Nucleus accumbens (tissue), 56 donors: ENCODE results near the gene PDLIM3.
"Not testable (repeated sequence)": the region's sequence is repeated elsewhere in the genome, so short reads cannot be mapped to it uniquely, and the experiment has no call there.

Experiments
- DNase-seq, 56 donors: peaks; one replicate each; lab custom pipeline; 2025; lab: John Stamatoyannopoulos, UW

The PDLIM3 gene

DNA sequence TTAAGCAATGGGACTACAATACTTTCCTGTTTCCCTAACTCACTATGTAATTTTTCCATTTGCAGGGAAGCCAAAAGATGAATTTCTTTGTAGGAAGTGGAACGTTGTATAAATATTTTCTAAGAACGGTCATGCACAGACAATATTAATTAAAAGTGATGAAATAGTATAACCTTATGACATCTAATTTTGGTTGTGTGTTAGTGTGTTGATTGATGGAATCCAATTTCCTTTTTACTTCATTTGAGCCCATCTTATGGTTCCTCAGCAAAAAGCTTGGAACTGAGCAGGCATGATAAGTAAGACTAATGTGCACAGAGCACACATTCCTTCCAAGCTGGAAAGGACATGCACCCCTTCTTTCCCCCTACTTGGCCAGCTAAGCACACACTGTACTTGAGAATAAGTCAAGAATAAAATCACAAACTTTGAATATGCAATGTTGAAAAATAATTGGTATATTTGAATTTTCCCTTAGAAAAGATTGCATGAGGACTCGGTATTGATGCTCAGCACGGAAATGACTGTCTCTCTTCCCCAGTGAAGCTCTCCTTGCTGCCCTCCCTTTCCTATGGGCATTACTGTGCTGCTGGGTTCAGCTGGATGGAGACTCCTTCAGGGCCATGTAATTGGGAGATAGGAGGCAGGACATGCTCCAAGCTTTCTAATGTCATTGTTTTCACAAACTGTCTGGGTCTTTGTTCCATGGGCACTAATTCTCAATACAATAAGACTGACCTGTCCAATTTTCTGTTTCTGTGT is 19.2 kb upstream of the PDLIM3 start:
- DNase-seq, result no peak

DNA sequence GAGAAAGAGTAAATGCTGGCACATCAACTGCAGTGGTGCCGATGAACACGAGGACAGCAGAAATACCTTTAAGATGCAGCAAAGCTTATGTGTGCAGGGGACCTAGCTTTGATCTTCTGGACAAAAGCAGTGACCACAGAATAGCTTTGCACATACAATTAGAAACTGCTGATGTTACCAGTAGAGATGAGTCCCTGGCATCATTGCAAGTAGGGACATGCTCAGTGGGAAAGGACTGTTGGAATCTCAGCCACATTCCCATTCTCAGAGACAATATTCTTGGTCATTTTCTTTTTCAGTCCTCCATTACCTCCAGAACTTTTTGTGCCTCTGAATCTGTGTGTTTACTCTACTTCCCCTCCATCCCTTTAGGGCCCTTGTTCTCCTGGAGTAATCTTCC is 16.9 kb upstream of the PDLIM3 start:
- no peak for DNase-seq

DNA sequence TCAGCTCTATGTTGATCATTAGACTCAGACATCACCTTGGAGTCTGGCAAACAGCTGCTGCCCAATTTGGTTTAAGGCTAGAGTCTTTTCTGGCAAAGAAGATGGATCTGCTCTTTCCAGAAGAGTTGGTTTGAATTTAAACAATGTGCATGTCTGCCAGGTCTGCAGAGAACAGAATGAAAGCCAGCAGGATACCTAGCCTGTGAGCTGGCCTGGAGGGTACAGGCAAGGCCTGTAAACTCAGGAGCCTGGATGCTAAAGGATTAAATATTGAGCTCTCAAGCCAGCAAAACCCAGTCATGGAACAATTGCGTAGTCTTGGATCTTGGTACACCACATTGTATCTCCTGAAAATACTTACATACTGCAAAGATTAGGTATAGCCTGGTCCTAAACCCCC is 15.6 kb upstream of the PDLIM3 start:
- DNase-seq, result no peak

DNA sequence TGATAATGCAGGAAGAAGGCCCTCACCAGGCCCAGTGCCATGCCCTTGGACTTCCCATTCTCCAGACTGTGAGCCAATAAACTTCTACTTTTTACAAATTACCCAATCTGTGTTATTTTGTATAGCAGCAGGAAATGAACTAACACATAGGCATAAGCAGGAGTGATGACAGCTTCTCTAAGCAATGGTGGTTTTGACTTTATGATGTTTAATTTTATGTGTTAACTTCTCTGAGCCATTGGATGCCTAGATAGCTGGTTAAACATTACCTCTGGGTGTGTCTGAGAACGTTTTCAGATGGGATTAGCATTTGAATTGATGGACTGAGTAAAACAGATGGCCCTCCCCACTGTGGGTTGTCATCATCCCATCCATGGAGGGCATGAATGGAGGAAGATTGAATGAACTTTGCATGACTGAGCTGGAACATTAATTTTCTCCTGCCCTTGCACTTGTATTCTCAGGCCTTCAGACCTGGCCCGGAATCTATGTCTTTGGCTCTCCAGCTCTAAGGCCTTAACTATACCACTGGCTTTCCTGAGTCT is 13.9 kb upstream of the PDLIM3 start:
- no peak for DNase-seq

DNA sequence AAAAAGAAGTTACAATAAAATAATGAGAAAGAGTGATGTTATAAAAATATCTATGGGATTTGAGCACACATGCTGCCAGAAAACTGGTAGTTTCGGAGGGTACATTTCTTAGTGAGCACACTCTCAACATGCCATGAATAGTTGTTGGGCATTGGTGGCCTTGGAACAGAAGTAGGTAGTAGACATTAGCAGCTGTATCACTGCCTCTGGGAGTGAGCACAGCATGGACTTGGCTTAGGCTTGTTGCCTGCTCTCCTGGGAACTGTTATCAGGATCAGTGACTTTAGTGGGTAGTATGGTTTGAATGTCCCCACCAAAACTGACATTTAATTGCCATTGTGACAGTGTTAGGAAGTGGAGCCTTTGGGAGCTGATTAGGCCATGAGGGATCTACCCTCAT is 13.3 kb upstream of the PDLIM3 start:
- DNase-seq, result no peak

DNA sequence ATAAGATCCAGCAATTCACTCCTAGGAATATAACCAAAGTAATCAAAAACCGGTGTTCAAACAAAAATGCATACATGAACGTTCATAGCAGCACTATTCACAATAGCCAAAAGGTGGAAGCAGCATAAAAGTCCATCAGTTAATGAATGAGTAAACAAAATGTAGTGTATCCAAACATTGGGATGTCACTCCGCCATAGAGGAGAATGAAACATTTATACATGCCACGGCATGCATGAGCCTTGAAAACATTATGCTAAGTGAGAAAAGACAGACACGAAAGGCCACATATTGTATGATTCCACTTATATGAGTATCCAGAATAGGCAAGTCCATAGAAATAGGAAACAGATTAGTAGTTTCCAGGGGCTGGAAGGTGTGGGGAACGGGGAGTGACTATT is 11.0 kb upstream of the PDLIM3 start:
- no peak for DNase-seq

DNA sequence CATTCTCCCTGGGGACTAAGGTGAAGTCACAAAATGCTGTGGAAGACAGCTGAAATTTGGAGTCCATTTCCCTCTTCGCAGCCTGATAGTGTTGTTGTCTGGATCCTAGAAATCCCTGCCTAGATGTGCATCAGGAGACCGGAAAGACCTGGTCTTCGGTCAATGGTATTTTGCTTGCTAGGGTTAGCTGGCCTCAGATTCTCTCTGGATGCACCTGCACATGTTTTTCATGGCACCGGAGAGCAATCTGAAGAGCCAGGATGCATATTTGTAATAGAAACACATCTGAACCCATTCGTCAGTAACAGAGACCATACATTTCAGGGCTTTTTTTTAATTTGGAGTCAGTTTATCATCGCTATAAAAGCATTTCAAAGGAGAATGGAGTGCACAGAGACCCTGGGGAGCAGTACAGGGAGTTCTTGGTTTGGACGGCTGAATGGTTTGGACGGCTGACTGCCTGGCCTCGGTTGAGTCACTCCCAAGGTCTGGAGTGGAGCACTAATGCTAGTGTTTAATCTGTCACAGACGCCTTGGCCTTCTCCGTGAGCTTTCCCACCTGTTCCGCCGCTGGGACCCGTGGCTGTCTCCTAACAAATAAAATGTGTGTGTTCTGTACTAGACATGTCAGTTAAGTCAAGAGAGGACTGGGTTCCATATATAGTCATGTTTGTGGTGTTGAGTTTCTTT is 7.5 kb upstream of the PDLIM3 start:
- DNase-seq, result no peak

DNA sequence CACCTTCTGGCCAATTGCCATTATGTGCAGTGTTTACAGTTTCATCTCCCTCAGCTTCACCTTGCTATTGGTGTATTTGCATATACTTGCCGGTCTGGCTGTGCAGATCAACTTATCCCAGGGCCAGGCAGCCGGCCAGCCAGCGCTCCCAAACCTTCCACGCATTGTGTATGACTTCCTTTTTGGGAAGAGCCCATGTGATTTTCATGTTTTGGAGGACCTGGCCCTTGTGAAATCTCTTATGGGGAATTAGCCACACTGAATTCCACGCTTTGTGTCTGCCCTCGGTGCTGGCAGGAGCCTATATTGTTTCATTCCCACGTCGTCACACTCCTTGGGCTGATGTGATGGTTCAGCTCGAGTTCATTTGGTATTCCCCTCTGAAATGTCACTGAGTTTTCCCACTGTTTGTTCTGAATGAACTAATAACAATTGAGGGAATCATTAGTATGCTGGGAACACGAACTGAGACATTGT is 6.0 kb upstream of the PDLIM3 start:
- peak in 21 of 56 donors; percentile 8 to 67 (median 30) for DNase-seq

DNA sequence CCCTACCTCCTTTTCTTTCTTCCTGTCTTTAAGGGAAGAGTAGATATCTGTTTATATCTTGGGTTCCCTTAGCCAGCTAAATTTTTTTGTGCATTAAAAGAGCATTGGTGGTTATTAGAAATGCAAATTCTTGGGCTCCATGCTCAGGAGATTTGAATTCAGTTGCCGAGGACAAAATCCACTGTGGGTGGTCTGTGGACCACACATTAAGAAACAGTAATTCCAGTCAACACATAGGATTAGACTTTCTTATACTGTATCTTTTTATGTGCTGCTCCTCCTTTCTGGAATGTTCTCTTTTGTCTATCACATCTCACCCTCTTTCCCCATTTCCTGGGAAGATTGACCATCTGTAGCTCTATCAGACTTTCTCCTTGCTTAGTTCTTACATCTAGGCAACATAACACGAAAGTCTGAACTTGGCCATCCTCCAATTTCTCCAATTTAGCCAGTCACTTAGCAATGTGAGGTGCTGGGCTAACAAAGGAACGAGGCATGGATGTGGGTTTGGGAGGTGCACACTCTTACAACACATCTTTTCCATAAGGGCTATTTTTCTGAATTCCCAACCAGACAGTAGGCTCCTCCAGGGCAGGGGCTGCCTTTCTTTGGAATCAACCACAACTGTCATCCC is 5.3 kb upstream of the PDLIM3 start:
- no peak for DNase-seq

DNA sequence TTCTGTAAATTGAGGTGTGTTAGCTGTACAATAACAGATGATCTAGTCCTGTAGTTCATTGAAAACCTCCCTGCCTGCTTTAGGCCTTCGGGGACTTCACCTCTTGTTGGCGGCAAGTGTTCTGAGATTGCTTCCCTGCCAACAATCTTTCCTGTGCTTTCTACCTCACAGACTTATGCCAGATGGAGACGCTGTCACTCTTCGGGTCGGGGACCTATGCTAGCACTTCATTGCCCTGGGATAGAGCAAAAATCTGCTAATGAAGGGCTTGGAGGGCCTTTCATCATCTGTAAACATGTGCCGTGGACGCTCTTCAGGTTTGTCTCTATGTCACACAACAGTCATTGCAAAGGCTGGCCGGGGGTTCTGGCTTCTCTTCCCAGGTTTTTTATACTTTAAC is 4.7 kb upstream of the PDLIM3 start:
- DNase-seq, result no peak

DNA sequence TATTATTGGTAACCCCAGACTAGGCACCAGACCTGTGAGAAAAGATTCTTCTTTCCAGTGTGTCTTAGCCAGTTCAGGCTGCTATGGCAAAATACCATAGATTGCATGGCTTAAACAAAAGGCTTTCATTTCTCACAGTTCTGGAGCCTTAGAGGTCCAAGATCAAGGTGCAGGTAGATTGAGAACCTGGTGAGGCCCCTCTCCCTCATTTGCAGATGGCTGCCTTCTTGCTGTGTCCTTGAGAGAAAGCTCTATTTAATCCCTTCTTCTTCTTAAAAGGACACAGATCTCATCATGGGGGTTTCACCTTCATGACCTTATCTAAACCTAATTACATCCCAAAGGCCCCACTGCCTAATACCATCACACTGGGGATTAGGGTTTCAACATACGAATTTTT is 3.5 kb upstream of the PDLIM3 start:
- no peak for DNase-seq

DNA sequence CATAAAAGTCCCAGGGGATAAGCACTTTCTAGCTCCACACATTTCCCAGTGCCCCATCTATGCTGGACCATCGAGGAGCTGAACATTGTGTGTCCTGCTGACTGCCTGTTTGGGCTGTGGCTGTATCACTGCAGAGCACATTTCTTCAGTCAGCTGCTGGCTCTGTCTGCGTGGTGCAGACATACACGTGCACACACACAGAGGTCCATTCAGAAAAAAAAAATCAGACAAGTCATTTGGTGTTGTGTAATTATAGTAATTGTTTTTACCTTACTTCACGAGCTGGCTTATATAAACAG is 1.1 kb upstream of the PDLIM3 start:
- DNase-seq, result peak in 19 of 56 donors; percentile 7 to 33 (median 16)

DNA sequence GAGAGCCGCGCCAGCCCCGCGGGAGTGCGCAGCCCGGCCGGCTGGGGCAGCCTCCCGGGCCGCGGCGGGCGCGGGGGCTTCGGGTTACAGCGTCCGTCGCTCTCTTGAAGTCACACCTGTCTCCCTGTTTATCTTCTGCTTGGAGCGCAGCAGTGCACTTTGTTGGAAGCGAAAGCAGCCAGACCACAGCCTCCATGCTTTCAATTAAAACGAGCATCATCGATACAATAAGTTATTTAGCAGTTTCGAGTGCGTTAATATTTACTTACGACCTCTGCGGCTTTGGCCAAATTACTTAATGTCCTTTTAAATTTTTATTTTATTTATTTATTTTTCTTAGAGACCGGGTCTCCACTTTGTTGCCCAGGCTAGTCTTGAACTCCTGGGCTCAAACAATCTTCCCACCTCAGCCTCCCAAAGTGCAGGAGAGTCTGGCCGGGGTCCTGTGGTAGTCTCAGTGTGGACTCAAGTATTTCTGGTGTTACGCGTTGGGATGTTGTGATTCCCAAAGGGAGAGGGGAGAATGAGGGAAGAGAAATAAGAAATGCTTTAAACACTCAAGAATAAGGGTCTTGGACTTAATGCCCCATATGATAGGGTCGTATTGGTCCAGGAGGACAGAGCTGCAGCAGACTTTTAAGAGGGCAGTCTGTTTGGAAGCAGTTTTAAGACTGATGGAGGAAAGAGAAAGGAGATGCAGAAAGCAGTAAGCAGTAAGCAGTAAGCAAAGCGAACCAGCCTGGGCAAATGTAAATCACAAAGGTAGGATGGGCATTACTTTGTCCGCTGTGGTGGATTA is 504 bp upstream of the PDLIM3 start:
- DNase-seq, result no peak

DNA sequence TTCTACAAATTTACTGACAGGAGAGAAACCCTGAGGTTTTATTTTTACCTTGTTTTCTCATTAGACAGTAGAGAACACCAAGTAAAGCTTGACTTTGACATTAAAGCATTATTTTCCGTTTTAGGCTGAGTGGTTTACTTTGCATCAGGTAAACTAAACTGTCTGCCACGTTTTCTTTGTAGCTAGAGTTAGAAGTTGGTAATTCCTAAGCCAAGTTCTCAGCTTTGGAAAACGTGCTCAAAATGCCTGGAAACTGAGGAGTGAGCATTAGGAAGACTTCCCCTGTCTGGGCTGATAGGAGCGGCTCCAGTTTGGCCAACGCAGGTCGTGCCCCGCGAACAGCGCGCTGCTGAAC is 819 bp downstream of the PDLIM3 start:
- DNase-seq, result peak in 1 of 56 donors; percentile 5

DNA sequence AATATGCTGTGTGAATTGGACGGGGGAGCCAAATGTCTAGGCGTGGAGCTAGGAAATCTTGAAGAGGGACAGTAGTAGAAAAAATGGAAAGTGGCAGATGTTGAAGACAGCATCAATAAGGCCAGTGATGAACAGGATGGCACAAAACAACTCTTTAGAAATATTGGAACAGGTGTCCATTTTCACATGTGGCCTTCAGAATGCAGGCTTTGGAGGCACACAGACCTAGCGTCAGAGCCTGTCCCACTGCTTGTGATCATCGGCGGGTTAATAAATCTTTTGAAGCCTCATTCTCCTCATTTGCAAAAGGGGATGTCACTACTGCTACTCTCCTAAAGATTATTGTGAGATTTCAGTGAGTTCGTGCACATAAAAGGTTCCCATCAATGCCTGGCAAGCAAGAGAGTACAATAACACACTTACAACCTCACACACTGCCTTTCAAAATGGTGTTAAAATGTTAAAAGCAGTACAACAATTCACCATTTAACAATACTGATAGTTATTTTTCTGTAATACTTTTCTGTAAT is 2.4 kb downstream of the PDLIM3 start:
- DNase-seq, result no peak

DNA sequence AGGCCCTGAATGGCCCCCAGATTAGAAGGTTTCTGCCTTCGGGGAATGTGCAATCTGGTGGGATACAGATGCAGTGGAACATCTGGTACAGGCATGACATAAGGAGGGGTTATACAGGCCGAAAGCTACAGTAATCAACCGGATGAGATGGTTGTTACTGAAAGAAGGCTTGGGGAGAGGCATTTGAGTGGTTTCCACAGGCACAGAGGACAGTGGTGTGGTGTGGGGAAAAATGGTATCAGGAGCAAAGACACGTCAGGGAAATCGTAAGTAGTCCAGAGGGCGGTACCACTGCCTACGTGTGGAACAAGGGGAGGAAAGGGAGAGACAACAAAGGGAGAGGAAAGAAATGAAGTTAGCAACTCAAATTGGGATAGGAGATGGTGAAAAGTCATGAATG is 3.0 kb downstream of the PDLIM3 start:
- DNase-seq, result no peak

DNA sequence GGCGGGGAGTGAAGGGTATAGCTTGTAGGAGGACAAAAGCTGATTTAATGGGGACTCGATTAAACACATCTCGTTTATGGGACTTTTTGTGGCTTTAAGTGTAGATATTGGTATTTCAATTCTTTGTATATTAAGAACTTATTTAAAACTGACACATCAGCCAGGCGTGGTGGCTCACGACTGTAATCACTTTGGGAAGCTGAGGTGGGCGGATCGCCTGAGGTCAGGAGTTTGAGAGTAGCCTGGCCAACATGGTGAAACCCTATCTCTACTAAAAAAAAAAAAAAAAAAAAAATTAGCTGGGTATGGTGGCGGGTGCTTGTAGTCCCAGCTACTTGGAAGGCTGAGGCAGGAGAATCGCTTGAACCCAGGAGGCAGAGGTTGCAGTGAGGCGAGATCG is 3.7 kb downstream of the PDLIM3 start:
- not testable (repeated sequence) for DNase-seq

DNA sequence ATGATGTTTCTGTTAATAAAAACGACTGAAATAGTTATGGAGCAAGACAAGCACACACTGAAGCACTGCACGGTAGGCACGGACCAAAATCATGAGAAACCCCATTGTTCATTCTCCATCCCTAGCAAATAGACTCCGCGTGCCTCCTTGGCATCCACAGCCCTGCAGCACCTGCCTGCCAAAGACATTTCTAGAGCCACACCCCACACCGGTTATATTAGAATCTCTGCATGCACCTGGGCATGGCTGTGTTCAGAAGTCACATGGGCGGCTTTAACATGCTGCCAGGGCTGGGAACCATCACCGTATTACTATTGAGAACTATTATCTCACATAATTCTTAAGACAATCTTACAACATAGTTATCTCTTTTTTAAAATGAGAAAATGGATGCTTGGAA is 5.9 kb downstream of the PDLIM3 start:
- DNase-seq, result no peak

DNA sequence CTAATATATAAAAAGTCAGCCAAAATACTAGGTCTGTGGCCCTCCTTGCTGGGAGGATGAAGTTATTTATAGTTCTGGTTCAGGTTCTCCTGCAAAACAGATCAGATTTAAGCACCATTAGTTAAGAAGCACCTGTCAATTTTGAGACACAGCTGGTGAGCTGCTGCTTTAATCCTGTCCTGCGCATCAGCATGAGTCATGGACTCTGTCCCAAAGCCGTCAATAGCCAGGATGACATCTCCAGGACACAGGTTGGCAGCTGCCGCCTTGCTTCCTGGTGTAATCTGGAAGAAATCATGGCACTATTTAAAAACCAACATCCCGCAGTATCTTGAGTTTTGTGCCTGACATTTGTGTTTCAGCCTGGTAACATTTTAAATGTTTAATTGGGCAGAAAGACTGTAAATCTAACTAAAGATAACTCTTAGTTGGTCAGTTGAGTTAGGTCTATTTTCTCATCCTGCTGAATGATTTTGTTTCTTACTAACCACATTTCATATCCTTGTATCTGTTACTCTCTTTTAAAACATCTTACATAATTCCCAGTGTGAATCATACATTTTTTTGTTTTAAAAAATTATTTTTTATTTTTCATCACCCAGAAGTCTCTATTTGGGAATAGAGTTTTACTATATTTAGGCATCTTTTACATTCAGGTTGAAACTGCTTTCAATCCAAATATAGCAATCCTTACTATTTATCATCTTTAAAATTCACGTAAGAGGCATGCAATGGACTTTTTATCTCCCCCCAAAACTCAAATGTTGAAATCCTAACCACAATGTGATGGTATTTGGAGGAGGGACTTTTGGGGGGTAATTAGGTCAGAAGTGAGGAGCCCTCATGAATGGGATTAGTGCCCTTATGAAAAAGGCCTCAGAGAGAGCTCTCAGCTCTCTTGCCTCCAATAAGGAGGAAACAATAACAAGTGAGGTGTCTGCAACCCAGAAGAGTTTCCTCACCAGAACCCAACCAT is 10.1 kb downstream of the PDLIM3 start:
- no peak for DNase-seq
